Heart left ventricle (tissue), 13 donors: ENCODE measurements around the gene PTPRD.

Experiments used
- CTCF ChIP-seq, 12 donors: fragments of 200-600 bp; sonication (generic) in 4 of 12; IDR thresholded peaks; one replicate each; pipeline versions ENCODE4 v1.5.0 to v1.8.0; 2018 to 2022; ENCODE audit warnings: antibody characterized with exemption in 12 of 12, mild to moderate bottlenecking in 5 of 12
- POLR2A ChIP-seq, 2 donors: fragments of 450-650 bp; IDR thresholded peaks; one replicate each; pipeline ENCODE4 v1.6.1; 2017; ENCODE audit warnings: antibody characterized with exemption in 2 of 2, mild to moderate bottlenecking in 2 of 2, moderate library complexity in 2 of 2
- donor health status: ischemic (EF 13 %, LVEDD 7.1; RV severe dilation, severe dysfunction).
- donor health status: DM: no; HTN: yes; CAD: no.
- donor health status: DM: no; HTN: no; CAD: no.
- donor health status: ischemic (EF 25% LVEDD 6.9; RV normal size, moderate dysfunction).
- donor health status: ischemic (EF 25% LVEDD 5.7; RV mildly dilated, moderate dysfunction).
- donor health status: ischemic (EF 35%, LVEDD 5.7; RV mildly dilated, moderate dysfunction).
- donor health status: nonischemic (EF 11% LVEDD 7.7; RV severe dilation, severe dysfunction).
- donor health status: DM: yes; HTN: yes; CAD: no.
- donor health status: PGD.
- donor health status: ischemic (EF 29% LVEDD 5.4; RV normal size, mild dysfunction).
- donor health status: nonischemic (EF 23%, LVEDD 6.1; RV moderate dilation, normal function).

- no peak for TF ChIP-seq CTCF (IDR thresholded peaks at IDR 0.05)
- TF ChIP-seq POLR2A (IDR thresholded peaks at IDR 0.05), result no peak
Measured at GRCh38 chr9:8705861-8706260, 1906.9 kb downstream of the PTPRD start.
